HCT116 (cell line): ENCODE data around the gene MPPED1. TPM values are rescaled to one million over a fixed set of nuclear protein-coding genes. Genes with fewer than 3 reads are reported as not detected.

ENCODE experiments used
- ATAC-seq: fragments of 200-7000 bp; cut with Tn5 transposase; 2 replicates; pipeline ENCODE4 v1.9.1; 2020; ENCODE audit warnings: mild to moderate bottlenecking, moderate library complexity
- BruUV-seq: library from RNA; stranded (reverse); fragments of 400-500 nt; replicated peaks from 2 replicates; lab custom pipeline; 2021; lab: Mats Ljungman, UMichigan
- CTCF ChIA-PET: fragments of 300-600 bp; sonication (Branson Sonifier 250); formaldehyde crosslinking; loops from one replicate; lab custom pipeline; 2021; ENCODE audit warnings: antibody characterized with exemption; lab: Charles Lee
- POLR2A ChIA-PET: fragments of 300-600, 350-600 bp; sonication (Branson Sonifier 250); formaldehyde crosslinking; loops from one replicate; lab custom pipeline; 2021; ENCODE audit warnings: antibody characterized with exemption; lab: Charles Lee
- RAD21 ChIA-PET, 2 experiments: fragments of 300-600 bp; sonication (Branson Sonifier 250); formaldehyde crosslinking; loops; one replicate each; lab custom pipeline; 2023; ENCODE audit warnings: low total read pairs in 2 of 2; ENCODE audit not compliant: uncharacterized antibody in 2 of 2, unreplicated experiment in 2 of 2, low non-redundant PET in 1 of 2; lab: Charles Lee
- DNase-seq: peaks from one replicate; pipeline ENCODE4 v3.0.0-alpha.2; 2010; ENCODE audit warnings: low read depth, low spot score
- H2AFZ ChIP-seq: fragments of 200-600 bp; shearing (Covaris generic), sonication (generic); 2 replicates; pipeline ENCODE4 v1.6.1; 2017; ENCODE audit warnings: low read depth, mixed run types, mixed read lengths, antibody characterized with exemption, low read length; ENCODE audit not compliant: poor library complexity, severe bottlenecking
- H3K27ac ChIP-seq: 2 replicates; pipeline ENCODE4 v1.5.1; 2012; ENCODE audit warnings: low read depth, low read length
- H3K27me3 ChIP-seq: fragments of 200-600 bp; sonication (generic); 2 replicates; pipeline ENCODE4 v1.6.1; 2016; ENCODE audit warnings: mixed run types, low read length, mixed read lengths; ENCODE audit not compliant: insufficient read depth
- H3K36me3 ChIP-seq, 2 experiments: fragments of 200-500 bp in 1 of 2; fragments of 200-600 bp in 1 of 2; sonication (Bioruptor generic) in 1 of 2; sonication (generic) in 1 of 2; 2 replicates each; pipeline versions ENCODE4 v1.5.1 to v1.6.1; 2014 to 2016; ENCODE audit warnings: low read length in 2 of 2, inconsistent platforms in 1 of 2, mixed read lengths in 1 of 2, mixed run types in 1 of 2; ENCODE audit not compliant: insufficient read depth in 2 of 2, control insufficient read depth in 1 of 2
- H3K4me1 ChIP-seq, 2 experiments: fragments of 200-600 bp in 1 of 2; sonication (generic) in 1 of 2; 2 replicates each; pipeline versions ENCODE4 v1.5.1 to v1.6.1; 2012 to 2017; ENCODE audit warnings: low read length in 2 of 2, inconsistent platforms in 1 of 2, mild to moderate bottlenecking in 1 of 2, mixed read lengths in 1 of 2, mixed run types in 1 of 2, moderate library complexity in 1 of 2; ENCODE audit not compliant: insufficient read depth in 2 of 2, control insufficient read depth in 1 of 2
- H3K4me2 ChIP-seq: fragments of 200-600 bp; sonication (generic); 2 replicates; pipeline ENCODE4 v1.6.1; 2017; ENCODE audit warnings: mixed run types, low read length, mixed read lengths
- H3K4me3 ChIP-seq, 2 experiments: fragments of 200-600 bp in 1 of 2; sonication (generic) in 1 of 2; replicated peaks in 1 of 2; 2 replicates each; pipeline ENCODE4 v1.5.1; 2011 to 2016; ENCODE audit warnings: low read length in 2 of 2, control low read depth in 1 of 2, low read depth in 1 of 2, mild to moderate bottlenecking in 1 of 2, mixed read lengths in 1 of 2, mixed run types in 1 of 2
- H3K79me2 ChIP-seq: fragments of 200-600 bp; sonication (generic); 2 replicates; pipeline ENCODE4 v1.6.1; 2017; ENCODE audit warnings: mild to moderate bottlenecking, mixed run types, low read length, moderate library complexity, mixed read lengths; ENCODE audit not compliant: insufficient read depth
- H3K9ac ChIP-seq: fragments of 200-600 bp; sonication (generic); 2 replicates; pipeline ENCODE4 v1.6.1; 2016; ENCODE audit warnings: low read length, mixed read lengths
- H3K9me2 ChIP-seq: fragments of 200-600 bp; sonication (generic), shearing (Covaris generic); 2 replicates; pipeline ENCODE4 v1.6.1; 2017; ENCODE audit warnings: mixed run types, mild to moderate bottlenecking, moderate library complexity; ENCODE audit not compliant: insufficient read depth
- H3K9me3 ChIP-seq, 2 experiments: fragments of 200-500 bp in 1 of 2; fragments of 200-600 bp in 1 of 2; sonication (Bioruptor generic) in 1 of 2; sonication (generic) in 1 of 2; 2 replicates each; pipeline ENCODE4 v1.6.1; 2014 to 2017; ENCODE audit warnings: low read length in 2 of 2, mixed read lengths in 2 of 2, inconsistent platforms in 1 of 2, low read depth in 1 of 2, mild to moderate bottlenecking in 1 of 2, mixed run types in 1 of 2, moderate library complexity in 1 of 2; ENCODE audit not compliant: control insufficient read depth in 1 of 2, insufficient read depth in 1 of 2
- H4K20me1 ChIP-seq: fragments of 200-600 bp; sonication (generic), shearing (Covaris generic); 2 replicates; pipeline ENCODE4 v1.6.1; 2017; ENCODE audit warnings: mixed run types, mild to moderate bottlenecking, moderate library complexity; ENCODE audit not compliant: insufficient read depth
- CBX3 ChIP-seq: IDR thresholded peaks from 2 replicates; pipeline ENCODE4 v1.6.1; 2012; ENCODE audit warnings: low read depth
- CEBPB ChIP-seq: IDR thresholded peaks from 2 replicates; pipeline ENCODE4 v1.6.1; 2012; ENCODE audit warnings: low read depth
- EGR1 ChIP-seq: IDR thresholded peaks from 2 replicates; pipeline ENCODE4 v1.6.1; 2012; ENCODE audit warnings: low read depth
- ELF1 ChIP-seq: IDR thresholded peaks from 2 replicates; pipeline ENCODE4 v1.6.1; 2012; ENCODE audit warnings: low read depth, borderline replicate concordance
- EZH2 ChIP-seq: fragments of 200-600 bp; sonication (generic); IDR thresholded peaks from 2 replicates; pipeline ENCODE4 v1.6.1; 2017; ENCODE audit warnings: antibody characterized with exemption, mixed run types
- POLR2A ChIP-seq: IDR thresholded peaks from 2 replicates; pipeline ENCODE4 v1.7.0; 2011; ENCODE audit warnings: borderline replicate concordance; ENCODE audit not compliant: insufficient read depth, insufficient read length; ENCODE audit errors: extremely low read depth
- POLR2AphosphoS5 ChIP-seq: IDR thresholded peaks from 2 replicates; pipeline ENCODE4 v1.6.1; 2011; ENCODE audit warnings: mild to moderate bottlenecking, low read depth, low read length, moderate library complexity
- RAD21 ChIP-seq: IDR thresholded peaks from 2 replicates; pipeline ENCODE4 v1.6.1; 2012; ENCODE audit warnings: low read depth, mild to moderate bottlenecking
- SIN3A ChIP-seq: IDR thresholded peaks from 2 replicates; pipeline ENCODE4 v1.6.1; 2012; ENCODE audit warnings: low read depth
- SP1 ChIP-seq: IDR thresholded peaks from 2 replicates; pipeline ENCODE4 v1.6.1; 2012; ENCODE audit warnings: low read depth
- SRF ChIP-seq: IDR thresholded peaks from 2 replicates; pipeline ENCODE4 v1.6.1; 2012; ENCODE audit warnings: low read depth
- YY1 ChIP-seq: IDR thresholded peaks from 2 replicates; pipeline ENCODE4 v1.6.1; 2011; ENCODE audit warnings: low read length, low read depth, moderate library complexity, mild to moderate bottlenecking; ENCODE audit not compliant: insufficient replicate concordance; ENCODE audit errors: extremely low read depth
- ZFX ChIP-seq: fragments of 450-650 bp; IDR thresholded peaks from 2 replicates; pipeline ENCODE4 v1.6.1; 2017
- ZNF274 ChIP-seq: fragments of 200-500 bp; sonication (Bioruptor generic); IDR thresholded peaks from 2 replicates; pipeline ENCODE4 v1.6.1; 2014; ENCODE audit warnings: mild to moderate bottlenecking, low read depth, low read length, inconsistent platforms
- intact Hi-C: fragments of 100-400 bp; cut with micrococcal nuclease; formaldehyde crosslinking; loops from 2 replicates; pipeline ENCODE4 v1.10.0; 2022
- total RNA-seq: library from RNA; stranded (reverse); gene quantifications from one replicate; pipeline ENCODE4 v1.2.1, GENCODE V29; 2021; ENCODE audit not compliant: unreplicated experiment
- TF ChIP-seq, protein P1 (sequence below): IDR thresholded peaks from 2 replicates; pipeline ENCODE4 v1.6.1; 2012
- TF ChIP-seq, protein P2 (sequence below): IDR thresholded peaks from 2 replicates; pipeline ENCODE4 v1.6.1; 2012; ENCODE audit warnings: low read depth
- TF ChIP-seq, protein P3 (sequence below), 3 experiments: fragments of 200-600 bp in 1 of 3; sonication (generic) in 1 of 3; IDR thresholded peaks in 2 of 3; conservative IDR thresholded peaks in 1 of 3; 2 replicates each; pipeline ENCODE4 v1.5.1; 2012 to 2017; ENCODE audit warnings: low read depth in 2 of 3, low read length in 2 of 3, antibody characterized with exemption in 1 of 3, borderline replicate concordance in 1 of 3, control low read depth in 1 of 3, mild to moderate bottlenecking in 1 of 3, mixed read lengths in 1 of 3, mixed run types in 1 of 3, moderate library complexity in 1 of 3; ENCODE audit not compliant: insufficient read depth in 1 of 3
- TF ChIP-seq, protein P4 (sequence below): IDR thresholded peaks from 2 replicates; pipeline ENCODE4 v1.6.1; 2011; ENCODE audit warnings: mild to moderate bottlenecking, low read length, moderate library complexity; ENCODE audit not compliant: insufficient replicate concordance; ENCODE audit errors: extremely low read depth

Gene MPPED1
- total RNA-seq, 1 experiment from 2014 or later, result not detected

DNA sequence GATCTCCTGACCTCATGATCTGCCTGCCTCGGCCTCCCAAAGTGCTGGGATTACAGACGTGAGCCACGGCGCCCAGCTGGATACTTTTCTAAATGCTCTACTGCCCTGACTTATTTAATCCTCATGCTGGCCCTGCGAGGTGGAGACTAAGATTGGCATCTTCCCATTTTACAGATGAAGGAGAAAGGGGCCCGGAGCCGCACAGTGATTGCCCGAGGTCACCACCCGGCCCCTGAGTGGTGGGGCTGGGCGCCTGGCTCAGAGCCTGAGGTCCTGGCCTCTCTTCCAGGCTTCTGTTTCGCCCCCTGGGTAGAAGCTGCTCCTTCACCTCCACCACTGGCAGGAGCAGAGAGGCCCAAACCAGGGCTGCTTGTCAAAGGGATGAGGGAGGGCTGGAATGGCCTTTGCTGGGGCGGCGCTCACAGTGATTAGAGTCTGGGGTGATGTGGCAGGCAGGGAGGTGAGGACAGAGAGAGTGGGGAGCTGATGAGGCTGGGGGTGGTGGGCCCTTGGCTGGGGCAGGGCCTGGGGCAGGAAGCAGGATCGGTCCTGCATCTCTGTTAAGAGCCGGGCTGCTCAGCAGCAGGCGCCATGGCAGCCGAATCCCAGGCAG, 15.4 kb upstream of the MPPED1 start:
- ChIA-PET POLR2A (no interaction called here), CTCF (no interaction called here), RAD21 (no interaction called here)
- H3K27me3 ChIP-seq, result no peaks in the 10 kb centered on the region
- TF ChIP-seq, protein P1, sequence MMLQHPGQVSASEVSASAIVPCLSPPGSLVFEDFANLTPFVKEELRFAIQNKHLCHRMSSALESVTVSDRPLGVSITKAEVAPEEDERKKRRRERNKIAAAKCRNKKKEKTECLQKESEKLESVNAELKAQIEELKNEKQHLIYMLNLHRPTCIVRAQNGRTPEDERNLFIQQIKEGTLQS, result no peak
- TF ChIP-seq, protein P2, sequence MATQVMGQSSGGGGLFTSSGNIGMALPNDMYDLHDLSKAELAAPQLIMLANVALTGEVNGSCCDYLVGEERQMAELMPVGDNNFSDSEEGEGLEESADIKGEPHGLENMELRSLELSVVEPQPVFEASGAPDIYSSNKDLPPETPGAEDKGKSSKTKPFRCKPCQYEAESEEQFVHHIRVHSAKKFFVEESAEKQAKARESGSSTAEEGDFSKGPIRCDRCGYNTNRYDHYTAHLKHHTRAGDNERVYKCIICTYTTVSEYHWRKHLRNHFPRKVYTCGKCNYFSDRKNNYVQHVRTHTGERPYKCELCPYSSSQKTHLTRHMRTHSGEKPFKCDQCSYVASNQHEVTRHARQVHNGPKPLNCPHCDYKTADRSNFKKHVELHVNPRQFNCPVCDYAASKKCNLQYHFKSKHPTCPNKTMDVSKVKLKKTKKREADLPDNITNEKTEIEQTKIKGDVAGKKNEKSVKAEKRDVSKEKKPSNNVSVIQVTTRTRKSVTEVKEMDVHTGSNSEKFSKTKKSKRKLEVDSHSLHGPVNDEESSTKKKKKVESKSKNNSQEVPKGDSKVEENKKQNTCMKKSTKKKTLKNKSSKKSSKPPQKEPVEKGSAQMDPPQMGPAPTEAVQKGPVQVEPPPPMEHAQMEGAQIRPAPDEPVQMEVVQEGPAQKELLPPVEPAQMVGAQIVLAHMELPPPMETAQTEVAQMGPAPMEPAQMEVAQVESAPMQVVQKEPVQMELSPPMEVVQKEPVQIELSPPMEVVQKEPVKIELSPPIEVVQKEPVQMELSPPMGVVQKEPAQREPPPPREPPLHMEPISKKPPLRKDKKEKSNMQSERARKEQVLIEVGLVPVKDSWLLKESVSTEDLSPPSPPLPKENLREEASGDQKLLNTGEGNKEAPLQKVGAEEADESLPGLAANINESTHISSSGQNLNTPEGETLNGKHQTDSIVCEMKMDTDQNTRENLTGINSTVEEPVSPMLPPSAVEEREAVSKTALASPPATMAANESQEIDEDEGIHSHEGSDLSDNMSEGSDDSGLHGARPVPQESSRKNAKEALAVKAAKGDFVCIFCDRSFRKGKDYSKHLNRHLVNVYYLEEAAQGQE, result no peak
- TF ChIP-seq RAD21 (no peak), CEBPB (no peak), POLR2A (no peak), ELF1 (no peak), ZNF274 (no peak), SIN3A (no peak), EZH2 (no peak), ZFX (no peak), CBX3 (no peak), YY1 (no peak), SRF (no peak), POLR2AphosphoS5 (no peak), EGR1 (no peak), SP1 (no peak)
- TF ChIP-seq, protein P3, sequence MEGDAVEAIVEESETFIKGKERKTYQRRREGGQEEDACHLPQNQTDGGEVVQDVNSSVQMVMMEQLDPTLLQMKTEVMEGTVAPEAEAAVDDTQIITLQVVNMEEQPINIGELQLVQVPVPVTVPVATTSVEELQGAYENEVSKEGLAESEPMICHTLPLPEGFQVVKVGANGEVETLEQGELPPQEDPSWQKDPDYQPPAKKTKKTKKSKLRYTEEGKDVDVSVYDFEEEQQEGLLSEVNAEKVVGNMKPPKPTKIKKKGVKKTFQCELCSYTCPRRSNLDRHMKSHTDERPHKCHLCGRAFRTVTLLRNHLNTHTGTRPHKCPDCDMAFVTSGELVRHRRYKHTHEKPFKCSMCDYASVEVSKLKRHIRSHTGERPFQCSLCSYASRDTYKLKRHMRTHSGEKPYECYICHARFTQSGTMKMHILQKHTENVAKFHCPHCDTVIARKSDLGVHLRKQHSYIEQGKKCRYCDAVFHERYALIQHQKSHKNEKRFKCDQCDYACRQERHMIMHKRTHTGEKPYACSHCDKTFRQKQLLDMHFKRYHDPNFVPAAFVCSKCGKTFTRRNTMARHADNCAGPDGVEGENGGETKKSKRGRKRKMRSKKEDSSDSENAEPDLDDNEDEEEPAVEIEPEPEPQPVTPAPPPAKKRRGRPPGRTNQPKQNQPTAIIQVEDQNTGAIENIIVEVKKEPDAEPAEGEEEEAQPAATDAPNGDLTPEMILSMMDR (IDR thresholded peaks at IDR 0.05 in 2 of 3, conservative IDR thresholded peaks at IDR 0.05 in 1 of 3; ENCODE audit: borderline replicate concordance in 1 of 3, insufficient read depth in 1 of 3, low read depth in 2 of 3, low read length in 2 of 3), result no peak
- TF ChIP-seq, protein P4, sequence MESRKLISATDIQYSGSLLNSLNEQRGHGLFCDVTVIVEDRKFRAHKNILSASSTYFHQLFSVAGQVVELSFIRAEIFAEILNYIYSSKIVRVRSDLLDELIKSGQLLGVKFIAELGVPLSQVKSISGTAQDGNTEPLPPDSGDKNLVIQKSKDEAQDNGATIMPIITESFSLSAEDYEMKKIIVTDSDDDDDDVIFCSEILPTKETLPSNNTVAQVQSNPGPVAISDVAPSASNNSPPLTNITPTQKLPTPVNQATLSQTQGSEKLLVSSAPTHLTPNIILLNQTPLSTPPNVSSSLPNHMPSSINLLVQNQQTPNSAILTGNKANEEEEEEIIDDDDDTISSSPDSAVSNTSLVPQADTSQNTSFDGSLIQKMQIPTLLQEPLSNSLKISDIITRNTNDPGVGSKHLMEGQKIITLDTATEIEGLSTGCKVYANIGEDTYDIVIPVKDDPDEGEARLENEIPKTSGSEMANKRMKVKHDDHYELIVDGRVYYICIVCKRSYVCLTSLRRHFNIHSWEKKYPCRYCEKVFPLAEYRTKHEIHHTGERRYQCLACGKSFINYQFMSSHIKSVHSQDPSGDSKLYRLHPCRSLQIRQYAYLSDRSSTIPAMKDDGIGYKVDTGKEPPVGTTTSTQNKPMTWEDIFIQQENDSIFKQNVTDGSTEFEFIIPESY, result no peak
- DNase-seq (no peak), ATAC-seq (no peak)
- H3K9ac ChIP-seq, result no peak overlapping the region
- no peak overlapping the region for H3K4me2 ChIP-seq
- no peaks in the 10 kb centered on the region for H4K20me1 ChIP-seq
- H3K9me3 ChIP-seq, result no peaks in the 10 kb centered on the region
- H3K27ac ChIP-seq, result no peak overlapping the region
- no peaks in the 10 kb centered on the region for H3K9me2 ChIP-seq
- no peaks in the 10 kb centered on the region for H3K36me3 ChIP-seq
- H2AFZ ChIP-seq, result no peak overlapping the region
- H3K4me1 ChIP-seq, result peaks cover 0 to 4% of the 10 kb centered on the region in 2 experiments; a peak in 1 of 4 replicates
- no peaks in the 10 kb centered on the region for H3K79me2 ChIP-seq
- no TSS peak for BruUV-seq
- H3K4me3 ChIP-seq, result no peak overlapping the region
- intact Hi-C loops, result no loop called here
